HG03575 (cell line): ENCODE measurements around the gene MATN1.

Experiments
- ATAC-seq: cut with Tn5 transposase; IDR thresholded peaks from one replicate; pipeline ENCODE4 v1.9.1; 2021; ENCODE audit not compliant: unreplicated experiment, insufficient number of reproducible peaks, low FRiP score; ENCODE audit errors: extremely low read depth

MATN1 gene

DNA sequence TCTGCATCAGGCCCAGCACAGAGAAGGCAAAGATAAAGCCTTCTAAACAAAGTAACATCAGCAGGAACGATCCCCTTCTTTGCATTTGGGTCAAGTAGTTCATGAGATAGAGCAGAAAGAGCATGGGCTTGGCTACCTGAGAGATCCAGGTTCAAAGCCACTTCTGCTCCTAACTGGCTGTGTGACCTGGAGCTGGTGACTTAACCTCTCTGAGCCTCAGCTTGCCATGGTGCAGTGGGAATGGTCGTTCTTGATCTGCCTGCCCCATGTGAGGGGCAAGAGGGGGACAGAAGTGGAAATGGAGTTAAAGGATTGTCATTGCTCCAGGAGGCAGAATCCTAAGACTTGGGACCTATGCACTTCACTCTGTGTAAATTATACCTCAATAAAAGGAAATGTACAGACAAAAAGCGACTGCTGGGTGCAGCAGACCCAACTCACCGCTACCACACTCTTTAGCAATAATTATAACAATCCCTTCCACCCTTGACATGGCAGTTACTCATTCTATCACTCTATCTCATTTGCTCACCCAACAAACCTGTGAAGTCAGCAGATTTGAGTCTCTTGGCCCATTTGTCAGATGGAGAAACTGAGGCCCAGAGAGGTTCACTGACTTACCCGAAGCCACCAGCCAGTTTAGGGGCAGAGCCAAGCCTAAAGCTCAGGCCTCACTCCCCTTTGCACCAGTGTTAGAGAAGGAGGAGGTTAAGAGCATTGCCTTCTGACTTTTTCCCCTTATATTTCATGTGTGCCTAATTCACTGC is 1.5 kb upstream of the MATN1 start:
- ATAC-seq: no peak

DNA sequence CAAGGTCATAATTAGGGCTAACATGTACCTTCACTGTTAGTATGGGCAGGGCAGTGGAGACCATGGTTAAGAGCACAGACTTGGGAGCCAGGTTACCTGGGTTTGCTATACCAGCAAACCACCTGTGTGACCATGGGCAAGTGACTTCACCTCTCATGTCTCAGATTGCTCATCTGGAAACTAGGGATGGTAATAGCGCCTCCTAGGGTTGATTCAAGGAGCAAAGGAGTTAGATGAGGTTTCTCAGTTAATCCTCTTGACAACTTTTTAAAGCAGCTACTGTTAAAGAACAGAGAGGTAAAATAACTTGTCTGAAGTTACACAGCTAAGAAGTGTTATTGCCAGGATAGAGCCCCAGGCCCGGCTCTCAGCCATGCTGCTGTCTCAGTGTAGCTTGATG is 790 bp upstream of the MATN1 start:
- ATAC-seq: no peak

DNA sequence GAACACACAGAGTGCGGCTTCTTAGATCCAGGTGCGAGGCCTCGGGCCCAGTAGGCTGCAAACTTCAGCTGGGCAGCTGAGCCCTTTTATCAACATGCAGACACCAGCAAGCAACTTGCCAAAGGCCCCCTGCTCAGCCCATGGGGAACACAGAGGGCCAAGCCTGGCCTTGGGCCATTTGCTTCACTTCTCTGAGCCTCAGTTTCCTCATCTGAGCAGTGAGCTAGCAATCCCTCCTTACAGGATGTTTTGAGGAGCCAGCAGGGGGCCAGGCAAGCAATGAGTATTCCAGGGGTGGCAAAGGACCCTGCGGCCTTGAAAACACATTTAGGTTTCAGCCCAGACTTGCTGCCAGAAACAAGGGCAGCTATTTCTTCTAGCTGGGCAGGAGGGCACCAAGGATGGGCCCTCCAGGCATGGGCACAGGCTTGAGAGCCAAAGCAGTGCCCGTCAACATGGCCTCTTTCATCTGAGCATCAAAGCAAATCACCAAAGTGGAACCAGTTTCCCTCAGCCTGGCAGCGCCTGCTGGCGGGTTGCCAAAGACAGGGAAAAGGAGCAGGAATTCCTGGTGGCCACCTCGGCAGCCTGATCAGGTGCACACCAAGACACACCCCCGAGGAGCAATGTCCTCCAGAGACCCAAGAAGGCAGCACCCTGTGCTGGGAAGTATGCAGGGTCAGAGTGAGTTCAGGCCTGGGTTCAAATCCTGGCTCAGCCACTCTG is 1.4 kb downstream of the MATN1 start:
- no peak for ATAC-seq

- no peak for ATAC-seq
These were observed 2.0 kb downstream of the MATN1 start for GRCh38 chr1:30721341-30721793.

GRCh38 chr1:30720271-30721223 is 2.8 kb downstream of the MATN1 start:
- no peak for ATAC-seq

DNA sequence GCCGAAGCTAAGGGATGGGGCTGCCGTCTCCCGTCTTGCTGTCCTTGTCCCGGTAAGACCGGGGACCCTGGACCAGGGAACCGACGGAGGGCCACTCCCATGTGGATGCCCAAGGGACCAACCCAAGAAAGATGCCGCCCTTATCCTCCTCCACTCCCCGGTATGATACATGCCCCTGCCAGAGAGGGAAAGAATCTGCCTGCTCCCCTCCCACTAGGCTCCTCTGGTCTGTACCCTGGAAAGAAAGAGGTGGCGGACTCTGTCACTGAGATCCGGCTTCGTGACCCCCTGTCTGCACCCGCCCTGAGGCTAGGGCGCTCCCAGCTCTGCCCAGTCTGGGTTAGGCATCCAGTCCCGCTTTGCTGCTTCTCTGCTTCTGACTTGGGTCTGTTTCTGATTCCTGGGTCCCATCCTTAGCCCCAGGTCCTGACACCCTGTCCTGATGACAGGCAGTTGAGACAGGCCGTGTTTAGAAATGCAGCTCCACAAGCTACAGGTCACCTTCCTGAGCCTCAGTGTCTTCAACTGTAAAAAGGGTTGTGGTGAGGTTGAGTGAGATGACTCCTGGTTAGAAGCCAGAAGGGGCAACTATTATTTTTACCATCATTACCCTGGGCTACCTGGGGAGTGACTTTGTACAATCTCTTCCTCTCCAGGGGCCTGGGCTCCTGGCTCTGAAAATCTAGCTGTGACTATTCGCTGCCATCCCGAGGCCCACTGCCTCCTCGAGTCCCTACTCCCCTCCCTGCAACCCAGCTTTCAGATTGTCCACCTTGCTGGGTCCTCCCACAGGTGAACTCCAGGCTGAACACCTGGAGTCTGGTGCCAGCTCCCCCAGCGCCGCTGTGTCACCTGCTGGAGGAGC is 3.7 kb downstream of the MATN1 start:
- no peak for ATAC-seq

- ATAC-seq: no peak
These were observed 4.6 kb downstream of the MATN1 start for GRCh38 chr1:30718636-30719405.

- ATAC-seq: no peak
These were observed 5.2 kb downstream of the MATN1 start for GRCh38 chr1:30718091-30718635.

GRCh38 chr1:30716646-30717045 is 6.7 kb downstream of the MATN1 start:
- ATAC-seq: no peak

DNA sequence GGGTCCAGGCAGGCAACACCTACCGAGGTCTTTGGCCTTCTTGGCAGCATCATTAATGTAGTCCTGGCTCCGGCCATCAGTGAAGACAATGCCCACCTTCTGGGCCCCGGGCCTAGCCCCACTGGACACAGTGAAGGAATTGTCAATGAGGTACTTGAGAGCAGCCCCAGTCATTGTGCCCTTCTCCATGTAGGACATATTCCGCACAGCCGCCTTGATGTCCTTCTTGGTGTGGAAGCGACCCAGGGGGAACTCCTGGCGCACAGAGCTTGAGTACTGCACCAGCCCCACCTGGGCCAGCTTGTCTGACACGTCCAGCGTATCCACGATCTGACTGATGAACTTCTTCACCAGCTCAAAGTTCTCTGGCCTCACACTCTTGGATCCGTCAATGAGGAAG is 7.5 kb downstream of the MATN1 start:
- no peak for ATAC-seq

GRCh38 chr1:30715216-30715615 is 8.2 kb downstream of the MATN1 start:
- ATAC-seq: no peak

- ATAC-seq: no peak
These were observed 8.8 kb downstream of the MATN1 start for GRCh38 chr1:30714536-30715090.

- no peak for ATAC-seq
These were observed 9.4 kb downstream of the MATN1 start for GRCh38 chr1:30714025-30714424.

DNA sequence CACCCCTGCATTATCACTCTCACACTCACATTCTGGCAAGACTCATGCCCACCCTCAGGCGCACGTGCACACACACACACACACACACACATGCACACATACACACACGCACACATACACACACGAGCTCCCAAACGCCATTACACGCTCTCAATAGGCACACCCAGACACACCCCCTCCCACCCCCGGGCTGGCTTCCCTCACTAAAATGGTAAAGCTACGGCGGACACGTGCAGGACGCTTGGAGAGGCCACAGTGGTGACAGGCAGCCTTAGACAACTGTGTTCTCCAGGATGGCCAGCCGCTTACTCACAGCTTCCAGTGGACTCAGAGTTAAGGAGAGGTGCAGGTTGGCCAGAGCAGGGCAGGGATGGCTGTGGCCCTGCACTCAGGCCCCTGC is 10.1 kb downstream of the MATN1 start:
- no peak for ATAC-seq

DNA sequence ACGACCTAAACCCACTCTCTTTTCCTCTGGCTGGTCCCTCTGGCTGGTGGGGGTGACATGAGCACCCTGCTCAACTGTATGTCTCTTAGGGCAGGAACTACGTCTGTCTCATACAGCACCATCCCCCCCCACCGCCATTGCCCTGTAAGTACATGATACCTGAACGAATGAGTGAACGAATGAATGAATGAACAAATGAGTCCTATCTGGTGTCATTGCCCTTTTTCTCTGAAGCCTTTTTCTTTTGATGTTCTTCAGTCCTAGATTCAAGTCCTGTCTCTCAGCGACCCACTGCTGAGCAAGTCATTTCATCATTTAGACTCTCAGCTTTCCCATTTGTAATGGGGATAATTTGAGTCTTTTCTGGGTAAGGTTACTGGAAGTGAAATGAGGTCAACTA is 10.8 kb downstream of the MATN1 start:
- ATAC-seq: no peak

- ATAC-seq: no peak
These were observed 13.0 kb downstream of the MATN1 start for GRCh38 chr1:30710407-30710806.

DNA sequence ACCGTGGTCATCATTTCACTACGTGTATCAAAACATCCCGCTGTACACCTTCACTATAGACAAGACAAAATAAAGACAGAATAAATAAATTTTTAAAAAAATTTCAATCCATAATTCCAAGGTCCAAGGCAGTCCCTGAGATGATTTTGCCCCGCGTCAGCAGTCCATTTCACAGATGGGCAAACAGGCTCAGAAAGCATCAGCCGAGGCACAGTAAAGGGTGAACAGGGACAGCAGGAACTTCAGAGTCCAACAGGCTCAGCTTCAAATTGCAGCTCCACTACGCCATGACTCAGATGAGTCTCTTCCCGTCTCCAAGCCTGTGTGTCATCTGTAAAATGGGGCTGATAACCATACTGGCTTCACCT is 15.0 kb downstream of the MATN1 start:
- ATAC-seq: no peak
